ENCODE measurements around the gene SLC16A11.
A peak's percentile ranks its signal among the peaks of the same experiment; 100 is the strongest.

Gene SLC16A11

DNA sequence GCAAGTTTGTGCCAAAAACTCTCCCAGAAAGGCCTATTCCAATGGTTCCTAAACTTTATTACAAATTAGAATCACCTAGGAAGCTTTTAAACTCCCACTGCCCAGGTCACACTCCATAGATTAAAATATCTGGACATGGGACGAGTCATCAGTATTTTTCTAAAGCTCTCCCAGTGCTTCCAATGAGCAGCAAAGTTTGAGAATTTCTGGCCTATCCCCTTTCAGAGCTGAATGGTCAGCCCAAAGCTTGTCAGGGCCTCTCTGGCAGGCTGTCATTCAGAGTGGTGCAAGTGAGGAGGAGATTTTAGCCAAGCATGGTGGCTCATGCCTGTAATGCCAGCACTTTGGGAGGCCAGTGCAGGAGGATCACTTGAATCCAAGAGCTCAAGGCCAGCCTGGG is 18.6 kb downstream of the SLC16A11 start:
- no peak for DNase-seq (ENCODE audit: low spot score)

DNA sequence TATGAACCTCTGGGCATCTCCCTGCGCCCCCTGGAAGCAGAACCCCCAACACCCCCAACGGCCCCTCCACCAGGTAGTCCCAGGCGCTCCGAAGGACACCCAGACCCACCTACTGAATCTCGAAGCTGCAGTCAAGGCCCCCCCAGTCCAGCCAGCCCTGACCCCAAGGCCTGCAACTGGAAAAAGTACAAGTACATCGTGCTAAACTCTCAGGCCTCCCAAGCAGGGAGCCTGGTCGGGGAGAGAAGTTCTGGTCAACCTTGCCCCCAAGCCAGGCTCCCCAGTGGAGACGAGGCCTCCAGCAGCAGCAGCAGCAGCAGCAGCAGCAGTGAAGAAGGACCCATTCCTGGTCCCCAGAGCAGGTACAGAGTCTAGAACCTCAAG is 19.5 kb downstream of the SLC16A11 start:
- DNase-seq (ENCODE audit: low spot score), result no peak

- peak; percentile 89 for DNase-seq (ENCODE audit: low spot score)
Measured at GRCh38 chr17:7023576-7024401, 20.1 kb downstream of the SLC16A11 start.

GRCh38 chr17:7022781-7023571 is 20.9 kb downstream of the SLC16A11 start, which contains the start of gene BCL6B:
TSS of gene BCL6B (plus strand) at chr17:7023050. CDS start at chr17:7023672, 622 bp downstream.
- no peak for DNase-seq (ENCODE audit: low spot score)

GRCh38 chr17:7021993-7022778 is 21.7 kb downstream of the SLC16A11 start:
- DNase-seq (ENCODE audit: low spot score), result peak; percentile 76

- DNase-seq (ENCODE audit: low spot score), result no peak
Measured at GRCh38 chr17:7020894-7021664, 22.8 kb downstream of the SLC16A11 start.

GRCh38 chr17:7019839-7020519 is 23.9 kb downstream of the SLC16A11 start:
- DNase-seq (ENCODE audit: low spot score), result no peak

DNA sequence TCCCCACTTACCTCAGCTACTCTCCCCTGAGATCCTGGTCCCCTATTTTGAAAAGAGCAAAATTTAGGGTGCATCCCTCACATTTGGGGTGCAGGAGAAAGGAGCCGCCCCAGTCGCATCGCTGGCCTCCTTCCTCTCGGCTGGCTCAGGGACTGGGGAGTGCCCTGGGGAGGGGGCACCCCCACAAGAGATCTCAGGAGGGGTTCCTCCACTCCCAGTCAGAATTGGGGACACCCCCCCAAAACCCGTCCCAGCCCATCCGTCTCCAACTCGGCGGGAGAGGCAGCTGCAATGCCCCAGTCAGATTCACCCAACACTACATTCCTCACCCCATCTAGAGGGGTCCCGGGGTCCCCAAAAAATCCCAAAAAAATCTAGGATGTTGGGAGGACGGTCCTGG is 24.5 kb downstream of the SLC16A11 start:
- DNase-seq (ENCODE audit: low spot score), result no peak

DNA sequence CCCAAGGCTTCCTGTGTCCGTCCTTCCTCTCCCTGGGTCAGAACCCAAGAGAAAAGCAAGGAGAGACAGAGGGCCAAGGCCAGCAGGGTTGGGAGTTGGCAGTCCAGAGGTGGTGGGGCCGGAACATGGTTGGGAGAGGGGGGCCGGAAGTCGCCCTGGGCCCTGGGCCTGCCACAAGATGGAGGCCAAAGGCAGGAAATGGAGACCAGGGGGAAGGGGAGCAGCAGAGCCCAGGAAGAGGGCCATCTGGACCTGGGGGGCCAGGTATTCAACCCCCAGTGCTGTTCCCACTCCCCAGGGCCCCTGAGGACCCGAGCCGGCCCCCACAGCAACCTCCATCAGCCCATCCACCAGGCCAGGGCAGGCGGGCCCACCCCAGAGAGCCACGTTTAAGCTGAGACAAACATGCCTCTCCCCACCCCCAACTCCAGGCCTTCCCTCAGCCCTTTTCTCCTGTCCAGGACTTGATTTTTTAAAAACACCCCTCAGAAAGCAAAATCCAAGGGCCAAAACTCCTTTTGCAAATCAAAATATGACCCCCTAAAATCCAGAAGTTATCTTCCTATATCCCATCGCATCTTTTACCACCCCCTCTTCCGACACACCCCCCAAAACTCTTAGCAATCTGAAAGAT is 25.4 kb downstream of the SLC16A11 start:
- DNase-seq (ENCODE audit: low spot score), result no peak

DNA sequence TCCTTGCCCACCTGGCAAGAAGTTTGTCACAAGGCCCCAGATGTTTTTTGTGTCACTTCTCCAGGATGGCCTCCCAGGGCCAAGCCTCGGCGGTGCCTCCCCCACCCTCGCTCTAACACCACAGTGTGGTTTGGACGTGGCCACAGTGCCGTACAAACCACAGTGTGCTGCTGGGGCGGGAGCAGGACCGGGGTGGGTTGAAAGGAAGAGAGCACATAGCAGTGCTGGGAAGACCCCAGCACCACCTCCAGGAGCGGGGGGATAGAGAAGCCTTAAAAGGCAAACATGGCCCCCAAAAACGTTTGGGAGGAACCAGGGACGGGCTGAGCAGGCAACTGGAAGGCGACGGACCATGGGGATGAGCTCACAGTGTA is 26.1 kb downstream of the SLC16A11 start:
- no peak for DNase-seq (ENCODE audit: low spot score)

- no peak for DNase-seq (ENCODE audit: low spot score)
Measured at GRCh38 chr17:7016886-7017826, 26.7 kb downstream of the SLC16A11 start.

- DNase-seq (ENCODE audit: low spot score), result no peak
Measured at GRCh38 chr17:7016418-7016817, 27.5 kb downstream of the SLC16A11 start.

DNA sequence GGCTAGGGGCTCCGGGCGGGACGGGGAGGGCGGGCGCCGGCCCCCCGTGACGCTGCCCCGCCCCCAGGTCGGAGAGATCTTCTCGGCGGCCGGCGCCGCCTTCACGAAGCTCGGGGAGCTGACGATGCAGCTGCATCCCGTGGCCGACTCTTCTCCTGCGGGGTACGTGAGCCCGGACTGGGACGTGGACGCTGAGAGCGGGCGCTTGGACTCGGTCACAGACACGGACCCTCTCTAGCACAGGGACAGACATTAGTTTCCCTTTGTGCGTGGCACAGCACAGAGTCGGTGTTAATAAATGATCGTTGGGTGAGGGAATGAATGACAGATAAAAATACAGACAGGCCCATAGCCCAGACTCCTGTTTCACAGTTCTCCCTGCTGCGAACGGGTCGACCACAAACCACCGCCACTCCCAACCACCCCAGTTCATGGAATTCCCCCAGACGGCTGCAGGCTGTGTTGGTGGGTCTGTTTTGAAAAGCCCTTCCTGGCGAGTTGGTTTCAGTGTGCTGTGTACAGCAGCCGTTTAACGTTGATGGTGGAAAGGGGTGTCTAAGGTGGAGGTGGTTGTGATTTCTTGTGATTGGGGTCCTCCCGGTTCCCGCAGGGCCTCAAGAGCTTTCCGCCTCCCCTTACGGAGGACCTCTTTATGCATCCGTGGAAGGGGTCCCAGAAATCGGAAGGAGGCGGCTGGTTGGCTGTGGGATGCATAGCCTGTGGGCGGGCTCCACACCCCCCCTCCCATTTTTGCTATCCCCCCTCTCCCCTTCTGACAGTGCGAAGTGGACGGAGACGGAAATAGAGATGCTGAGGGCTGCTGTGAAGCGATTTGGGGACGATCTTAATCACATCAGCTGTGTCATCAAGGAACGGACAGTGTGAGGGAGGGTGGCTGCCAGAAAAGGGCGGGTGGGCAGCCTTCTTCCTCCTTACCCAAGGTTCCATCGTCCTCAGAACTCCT is 28.6 kb downstream of the SLC16A11 start:
- DNase-seq (ENCODE audit: low spot score), result peak; percentile 18

DNA sequence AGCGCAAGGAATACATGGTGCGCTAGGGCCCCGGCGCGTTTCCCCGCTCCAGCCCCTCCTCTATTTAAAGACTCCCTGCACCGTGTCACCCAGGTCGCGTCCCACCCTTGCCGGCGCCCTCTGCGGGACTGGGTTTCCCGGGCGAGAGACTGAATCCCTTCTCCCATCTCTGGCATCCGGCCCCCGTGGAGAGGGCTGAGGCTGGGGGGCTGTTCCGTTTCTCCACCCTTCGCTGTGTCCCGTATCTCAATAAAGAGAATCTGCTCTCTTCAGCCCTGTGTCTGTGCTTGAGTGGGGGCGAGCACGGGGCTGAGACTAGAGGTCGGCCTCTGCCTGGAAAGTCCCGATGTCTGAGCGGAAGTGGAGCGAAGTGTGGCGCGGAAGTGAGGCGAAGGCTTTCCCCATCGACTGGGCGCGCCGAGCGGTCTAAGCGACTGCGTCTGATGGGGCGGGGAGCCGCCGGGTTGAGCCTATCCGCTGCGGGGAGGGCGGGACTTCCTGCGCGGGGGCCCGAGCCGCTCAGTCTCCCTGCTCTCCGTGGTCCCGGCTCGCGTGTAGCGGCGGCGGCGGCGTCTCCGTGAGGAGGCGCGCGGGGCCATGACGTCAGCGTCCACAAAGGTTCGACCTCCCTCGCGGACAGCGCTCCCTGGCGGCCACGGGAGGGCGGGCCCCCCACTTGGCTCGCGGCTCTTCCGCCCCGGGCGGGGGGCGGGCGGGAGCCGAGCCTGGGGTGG is 29.5 kb downstream of the SLC16A11 start:
- DNase-seq (ENCODE audit: low spot score), result peak; percentile 98

GRCh38 chr17:7011942-7012254 is 32.0 kb downstream of the SLC16A11 start:
- no peak for DNase-seq (ENCODE audit: low spot score)

DNA sequence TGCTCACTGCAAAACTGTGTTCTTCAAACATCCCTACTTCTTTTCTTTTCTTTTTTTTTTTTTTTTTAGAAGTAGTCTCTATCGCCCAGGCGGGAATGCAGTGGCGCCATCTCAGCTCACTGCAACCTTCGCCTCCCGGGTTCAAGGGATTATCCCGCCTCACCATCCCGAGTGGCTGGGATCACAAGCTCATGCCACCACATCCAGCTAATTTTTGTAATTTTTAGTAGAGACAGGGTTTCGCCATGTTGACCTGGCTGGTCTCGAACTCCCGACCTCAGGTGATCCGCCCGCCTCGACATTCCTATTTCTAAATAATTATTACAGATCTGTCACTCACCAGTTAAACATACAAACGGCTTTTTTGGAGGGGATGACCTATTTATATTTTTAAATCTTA is 32.5 kb downstream of the SLC16A11 start:
- DNase-seq (ENCODE audit: low spot score), result no peak

- DNase-seq (ENCODE audit: low spot score), result no peak
Measured at GRCh38 chr17:7010523-7010922, 33.4 kb downstream of the SLC16A11 start.

DNA sequence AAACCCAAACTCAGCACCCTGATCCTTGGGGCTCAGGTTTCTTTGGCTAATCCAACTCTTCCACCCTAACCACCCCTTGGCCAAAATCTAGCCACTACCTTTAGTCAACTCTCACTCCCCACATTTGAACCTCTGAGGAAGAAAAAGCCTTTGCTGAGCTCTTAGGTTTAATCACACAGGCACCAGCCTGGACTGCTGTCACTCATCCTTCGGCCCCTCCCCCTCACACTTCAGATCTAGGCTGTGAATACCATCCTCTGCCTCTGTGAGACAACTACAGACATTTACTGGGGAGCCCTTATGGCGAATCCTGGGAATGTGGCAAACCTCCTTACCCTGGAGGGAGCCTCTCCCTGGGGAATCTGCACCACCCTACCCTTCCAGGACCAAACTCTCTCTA is 36.7 kb downstream of the SLC16A11 start:
- no peak for DNase-seq (ENCODE audit: low spot score)
